Suprapubic skin (tissue), 4 donors: Measurements from ENCODE around the gene RETREG1. TPM values are rescaled to one million over a fixed set of nuclear protein-coding genes. Genes with fewer than 3 reads are reported as not detected.
A peak's percentile ranks its signal among the peaks of the same experiment; 100 is the strongest.

Experiments
- DNase-seq, 2 donors: peaks; one replicate each; pipeline ENCODE4 v3.0.0-alpha.2; 2019; ENCODE audit warnings: low spot score in 2 of 2
- H3K27ac ChIP-seq: fragments of 200-600 bp; sonication (generic); one replicate; pipeline ENCODE4 v1.5.1; 2019
- H3K27me3 ChIP-seq: fragments of 200-600 bp; sonication (generic); one replicate; pipeline ENCODE4 v1.5.1; 2019
- H3K36me3 ChIP-seq: fragments of 200-600 bp; sonication (generic); one replicate; pipeline ENCODE4 v1.5.1; 2019
- H3K4me1 ChIP-seq: fragments of 200-600 bp; sonication (generic); one replicate; pipeline ENCODE4 v1.5.1; 2019
- H3K4me3 ChIP-seq: fragments of 200-600 bp; sonication (generic); one replicate; pipeline ENCODE4 v1.5.1; 2019; ENCODE audit warnings: mild to moderate bottlenecking
- H3K9me3 ChIP-seq: fragments of 200-600 bp; sonication (generic); one replicate; pipeline ENCODE4 v1.5.1; 2019
- CTCF ChIP-seq, 2 donors: fragments of 200-600 bp in 1 of 2; fragments of 450-650 bp in 1 of 2; sonication (generic) in 1 of 2; IDR thresholded peaks; one replicate each; pipeline ENCODE4 v1.5.1; 2016 to 2019; ENCODE audit warnings: antibody characterized with exemption in 2 of 2, mild to moderate bottlenecking in 1 of 2, moderate library complexity in 1 of 2
- EP300 ChIP-seq: sonication (generic); formaldehyde crosslinking; IDR thresholded peaks from one replicate; pipeline ENCODE4 v1.6.1; 2017; ENCODE audit warnings: antibody characterized with exemption
- POLR2A ChIP-seq, 2 donors: fragments of 450-650 bp; IDR thresholded peaks; one replicate each; pipeline ENCODE4 v1.6.1; 2017; ENCODE audit warnings: antibody characterized with exemption in 2 of 2, mild to moderate bottlenecking in 2 of 2, moderate library complexity in 2 of 2
- POLR2AphosphoS5 ChIP-seq, 3 donors: sonication (generic); formaldehyde crosslinking; IDR thresholded peaks; one replicate each; pipeline ENCODE4 v1.6.1; 2017; ENCODE audit warnings: antibody characterized with exemption in 3 of 3
- WGBS: methylation state at CpG from one replicate; pipeline ENCODE4 v1.1.5; 2018; 5-methylcytosine and 5-hydroxymethylcytosine counted together
- total RNA-seq, 4 donors: library from RNA; depleted of rRNA; stranded (reverse); fragments of >200 nt; gene quantifications; one replicate each; pipeline ENCODE4 v1.1.0, GENCODE V29; 2016

RETREG1 gene
- total RNA-seq, 4 donors from 2014 or later: 24.7 to 47.3 (median 31.4) TPM

- Histone ChIP-seq H3K4me1 (peaks cover 25% of the 10 kb centered on the region), H3K27ac (peak overlapping the region; percentile 16), H3K36me3 (peaks cover 76% of the 10 kb centered on the region), H3K27me3 (no peaks in the 10 kb centered on the region), H3K4me3 (no peak overlapping the region), H3K9me3 (no peaks in the 10 kb centered on the region)
- WGBS: 36% methylated on average over 4 of the region's 4 CpGs
- TF ChIP-seq EP300 (no peak), POLR2A (IDR thresholded peaks at IDR 0.05) (no peak), POLR2AphosphoS5 (IDR thresholded peaks at IDR 0.05) (no peak), CTCF (IDR thresholded peaks at IDR 0.05) (peak; percentile 52 to 54)
- DNase-seq: no peak
Measured at GRCh38 chr5:16456103-16456832, 160.5 kb downstream of the RETREG1 start.

- H3K27me3 ChIP-seq: no peaks in the 10 kb centered on the region
- H3K4me1 ChIP-seq: peaks cover 25% of the 10 kb centered on the region
- peaks cover 77% of the 10 kb centered on the region for H3K36me3 ChIP-seq
- no peak for TF ChIP-seq POLR2AphosphoS5 (IDR thresholded peaks at IDR 0.05)
- no peak for TF ChIP-seq POLR2A (IDR thresholded peaks at IDR 0.05)
- TF ChIP-seq CTCF (IDR thresholded peaks at IDR 0.05): no peak
- no peak for TF ChIP-seq EP300
- DNase-seq: no peak
- no peak overlapping the region for H3K4me3 ChIP-seq
- WGBS: 67% methylated on average over 5 of the region's 5 CpGs
- no peaks in the 10 kb centered on the region for H3K9me3 ChIP-seq
- H3K27ac ChIP-seq: no peak overlapping the region
Measured at GRCh38 chr5:16455668-16456067, 161.1 kb downstream of the RETREG1 start.

- TF ChIP-seq POLR2AphosphoS5 (IDR thresholded peaks at IDR 0.05) (no peak), CTCF (IDR thresholded peaks at IDR 0.05) (no peak), EP300 (no peak), POLR2A (IDR thresholded peaks at IDR 0.05) (no peak)
- H3K4me3 ChIP-seq: no peak overlapping the region
- no peaks in the 10 kb centered on the region for H3K27me3 ChIP-seq
- peaks cover 20% of the 10 kb centered on the region for H3K4me1 ChIP-seq
- 86% methylated on average over 3 of the region's 4 CpGs for WGBS
- DNase-seq: no peak
- peaks cover 79% of the 10 kb centered on the region for H3K36me3 ChIP-seq
- H3K9me3 ChIP-seq: no peaks in the 10 kb centered on the region
- no peak overlapping the region for H3K27ac ChIP-seq
Measured at GRCh38 chr5:16454686-16455085, 162.1 kb downstream of the RETREG1 start.

DNA sequence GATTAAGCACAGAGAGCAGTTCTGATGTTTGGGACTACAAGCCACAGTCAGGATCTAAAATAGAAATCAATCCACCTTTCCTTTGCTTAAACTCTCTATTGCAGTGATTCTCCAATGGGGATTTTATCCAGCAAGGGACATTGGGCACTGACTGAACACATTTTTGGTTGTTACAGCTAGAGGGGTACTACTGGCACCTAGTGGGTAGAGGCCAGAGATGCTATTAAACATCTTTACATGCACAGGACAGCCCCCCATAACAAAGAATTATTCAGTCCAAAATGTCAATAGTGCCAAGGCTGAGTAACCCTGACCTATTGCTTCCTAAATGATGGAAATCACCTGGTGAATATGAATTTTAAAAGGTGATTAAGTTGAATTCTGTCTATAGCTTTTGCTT lies 163.2 kb downstream of the RETREG1 start:
- no peaks in the 10 kb centered on the region for H3K27me3 ChIP-seq
- H3K36me3 ChIP-seq: peaks cover 78% of the 10 kb centered on the region
- no peak overlapping the region for H3K27ac ChIP-seq
- peaks cover 20% of the 10 kb centered on the region for H3K4me1 ChIP-seq
- no peak for TF ChIP-seq POLR2AphosphoS5 (IDR thresholded peaks at IDR 0.05)
- TF ChIP-seq CTCF (IDR thresholded peaks at IDR 0.05): no peak
- TF ChIP-seq POLR2A (IDR thresholded peaks at IDR 0.05): no peak
- no peak for TF ChIP-seq EP300
- no peak for DNase-seq
- no peak overlapping the region for H3K4me3 ChIP-seq
- no peaks in the 10 kb centered on the region for H3K9me3 ChIP-seq

DNA sequence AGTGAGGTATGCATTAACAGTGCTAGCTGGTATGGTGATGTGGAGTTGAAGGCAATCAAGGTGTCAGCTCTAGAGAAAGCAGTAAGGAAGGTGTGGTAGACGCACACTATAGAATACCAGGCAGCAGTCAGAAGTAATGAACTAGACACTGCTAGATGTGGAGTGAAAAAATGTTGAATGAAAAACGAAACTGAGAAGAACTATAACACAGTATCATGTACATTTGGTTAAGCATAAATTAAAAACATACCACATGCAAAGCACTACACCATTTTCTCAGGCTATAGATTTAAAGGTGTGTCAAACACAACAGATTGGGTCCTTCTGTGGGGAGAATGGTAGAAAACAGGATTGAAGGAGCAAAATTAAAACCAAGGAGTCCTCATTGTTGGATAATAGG lies 166.6 kb downstream of the RETREG1 start:
- no peaks in the 10 kb centered on the region for H3K4me1 ChIP-seq
- DNase-seq: no peak
- 87% methylated on average over 2 of the region's 2 CpGs for WGBS
- H3K27ac ChIP-seq: no peak overlapping the region
- no peak overlapping the region for H3K4me3 ChIP-seq
- TF ChIP-seq EP300: no peak
- H3K36me3 ChIP-seq: peaks cover 72% of the 10 kb centered on the region
- H3K27me3 ChIP-seq: no peaks in the 10 kb centered on the region
- H3K9me3 ChIP-seq: no peaks in the 10 kb centered on the region

- Histone ChIP-seq H3K27me3 (no peaks in the 10 kb centered on the region), H3K4me1 (no peaks in the 10 kb centered on the region), H3K36me3 (peaks cover 55% of the 10 kb centered on the region), H3K27ac (no peak overlapping the region), H3K9me3 (no peaks in the 10 kb centered on the region), H3K4me3 (no peak overlapping the region)
- no peak for DNase-seq
- 86% methylated on average over 5 of the region's 5 CpGs for WGBS
- TF ChIP-seq CTCF (IDR thresholded peaks at IDR 0.05): no peak
- TF ChIP-seq EP300: no peak
- TF ChIP-seq POLR2AphosphoS5 (IDR thresholded peaks at IDR 0.05): no peak
- TF ChIP-seq POLR2A (IDR thresholded peaks at IDR 0.05): no peak
Measured at GRCh38 chr5:16446993-16447392, 169.8 kb downstream of the RETREG1 start.
